Astrocyte of the cerebellum (primary cell): Measurements from ENCODE around the gene SMIM41.

Experiments
- DNase-seq: peaks from one replicate; pipeline ENCODE4 v3.0.0-alpha.2; 2011; ENCODE audit warnings: low read depth
- H3K4me3 ChIP-seq: 2 replicates; pipeline ENCODE4 v1.5.1; 2011; ENCODE audit warnings: mild to moderate bottlenecking, low read depth, low read length, moderate library complexity
- in situ Hi-C: cut with HindIII; loops from 2 replicates; pipeline ENCODE4 v1.10.0; 2017; ENCODE audit warnings: low sequenced_read_pairs
- TF ChIP-seq, protein P1 (sequence below): IDR thresholded peaks from 2 replicates; pipeline ENCODE4 v1.5.1; 2012; ENCODE audit warnings: low read length, low read depth, moderate library complexity, mild to moderate bottlenecking; ENCODE audit errors: missing control alignments

SMIM41 gene

DNA sequence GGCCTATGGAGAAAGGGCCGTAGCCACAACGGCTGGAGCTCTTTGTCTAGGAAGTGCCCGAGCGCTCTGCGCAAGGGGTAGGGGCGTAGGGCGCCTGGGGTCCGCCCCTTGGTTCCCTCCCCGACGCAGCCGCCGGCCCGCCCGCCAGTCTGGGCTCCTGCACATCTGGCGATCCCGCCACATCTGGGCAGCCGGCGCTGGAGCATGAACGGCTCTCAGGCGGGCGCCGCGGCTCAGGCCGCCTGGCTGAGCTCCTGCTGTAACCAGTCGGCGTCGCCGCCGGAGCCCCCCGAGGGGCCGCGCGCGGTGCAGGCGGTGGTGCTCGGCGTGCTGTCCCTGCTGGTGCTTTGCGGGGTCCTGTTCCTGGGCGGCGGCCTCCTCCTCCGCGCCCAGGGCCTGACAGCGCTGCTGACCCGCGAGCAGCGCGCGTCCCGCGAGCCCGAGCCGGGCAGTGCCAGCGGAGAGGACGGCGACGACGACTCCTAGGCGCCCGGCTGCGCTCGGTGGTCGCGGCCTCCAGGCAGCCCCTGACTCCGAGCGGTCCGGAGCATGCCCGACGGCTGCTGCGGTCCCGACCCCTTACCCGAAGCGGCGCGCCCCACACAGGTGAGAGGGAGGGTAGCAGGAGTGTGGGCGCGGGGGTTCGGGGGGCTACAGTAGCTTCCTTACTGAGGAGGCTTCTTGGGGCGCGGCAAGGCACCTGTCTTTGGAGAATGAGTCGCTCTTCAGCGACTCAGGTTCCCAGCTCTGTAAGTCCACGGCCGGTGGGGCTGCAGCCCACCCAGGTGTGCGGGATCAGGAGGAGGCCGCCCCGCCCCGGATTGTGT, at the start of gene SMIM41:
Gene SMIM41 (plus strand): TSS at position 129 of the 827 bp plus-strand sequence. CDS start 76 bp downstream, at position 205.
- no peak for DNase-seq
- no peak within 1 kb of the TSS for H3K4me3 ChIP-seq
- TF ChIP-seq, protein P1, sequence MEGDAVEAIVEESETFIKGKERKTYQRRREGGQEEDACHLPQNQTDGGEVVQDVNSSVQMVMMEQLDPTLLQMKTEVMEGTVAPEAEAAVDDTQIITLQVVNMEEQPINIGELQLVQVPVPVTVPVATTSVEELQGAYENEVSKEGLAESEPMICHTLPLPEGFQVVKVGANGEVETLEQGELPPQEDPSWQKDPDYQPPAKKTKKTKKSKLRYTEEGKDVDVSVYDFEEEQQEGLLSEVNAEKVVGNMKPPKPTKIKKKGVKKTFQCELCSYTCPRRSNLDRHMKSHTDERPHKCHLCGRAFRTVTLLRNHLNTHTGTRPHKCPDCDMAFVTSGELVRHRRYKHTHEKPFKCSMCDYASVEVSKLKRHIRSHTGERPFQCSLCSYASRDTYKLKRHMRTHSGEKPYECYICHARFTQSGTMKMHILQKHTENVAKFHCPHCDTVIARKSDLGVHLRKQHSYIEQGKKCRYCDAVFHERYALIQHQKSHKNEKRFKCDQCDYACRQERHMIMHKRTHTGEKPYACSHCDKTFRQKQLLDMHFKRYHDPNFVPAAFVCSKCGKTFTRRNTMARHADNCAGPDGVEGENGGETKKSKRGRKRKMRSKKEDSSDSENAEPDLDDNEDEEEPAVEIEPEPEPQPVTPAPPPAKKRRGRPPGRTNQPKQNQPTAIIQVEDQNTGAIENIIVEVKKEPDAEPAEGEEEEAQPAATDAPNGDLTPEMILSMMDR: no peak
- in situ Hi-C loops: no loop called here

DNA sequence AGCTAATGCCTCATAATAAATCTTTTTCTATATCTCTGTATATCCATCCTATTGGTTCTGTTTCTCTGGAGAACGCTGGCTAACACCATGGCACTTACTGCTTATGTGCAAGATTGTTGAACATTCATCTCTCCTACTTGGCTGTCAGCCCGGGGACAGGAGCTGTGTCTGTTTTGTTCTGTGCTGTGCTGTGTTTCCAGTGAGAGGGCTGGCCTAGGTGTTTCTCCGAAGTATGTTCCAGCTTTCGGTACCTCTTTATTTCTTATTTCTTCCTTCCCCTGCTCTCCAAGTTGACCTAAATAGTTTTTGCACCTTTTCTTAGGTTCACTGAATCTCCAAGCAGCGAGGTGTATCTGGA, 47.1 kb upstream of the SMIM41 start:
- in situ Hi-C loops: loop anchor here (5.0 kb wide), 1 partner anchor 60 kb away; no protein-coding TSS in a partner anchor
- TF ChIP-seq, protein P1: no peak
- peak overlapping the region; percentile 36 for H3K4me3 ChIP-seq
- peak; percentile 57 for DNase-seq

DNA sequence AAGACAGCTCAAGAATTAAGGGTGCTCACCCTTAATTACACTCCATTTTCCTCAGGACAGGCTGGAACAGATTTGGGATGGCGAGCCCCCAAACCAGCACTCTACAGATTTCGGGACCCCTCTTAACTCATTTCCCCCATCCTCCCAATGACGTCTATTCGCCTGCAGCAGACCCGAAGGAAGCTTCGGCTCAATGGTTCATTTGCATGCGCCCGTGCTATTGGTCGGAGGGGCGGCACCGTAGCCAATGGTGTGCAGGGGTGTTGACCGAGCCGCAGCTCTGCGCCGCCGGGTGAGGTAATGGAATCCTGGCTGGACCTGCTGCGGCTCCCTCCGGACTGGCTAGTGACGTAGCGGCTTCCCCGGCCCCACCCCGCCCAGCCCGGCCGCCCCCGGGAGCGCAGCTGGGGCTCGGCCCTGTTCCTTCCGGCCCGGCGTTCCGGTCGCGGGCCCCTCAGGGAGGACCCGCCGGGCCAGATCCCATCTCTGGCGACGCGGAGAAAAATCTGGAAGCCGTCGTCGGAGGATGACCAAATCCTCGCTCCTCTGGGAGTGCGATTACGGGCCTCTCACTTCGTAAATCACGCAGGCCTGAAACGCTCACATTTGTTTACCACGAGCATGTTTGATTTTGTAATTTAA, 46.6 kb upstream of the SMIM41 start:
- in situ Hi-C loops: loop anchor here (5.0 kb wide), 1 partner anchor 59 kb away; no protein-coding TSS in a partner anchor
- peak; percentile 92 for DNase-seq
- TF ChIP-seq, protein P1: no peak
- H3K4me3 ChIP-seq: peak overlapping the region; percentile 37

DNA sequence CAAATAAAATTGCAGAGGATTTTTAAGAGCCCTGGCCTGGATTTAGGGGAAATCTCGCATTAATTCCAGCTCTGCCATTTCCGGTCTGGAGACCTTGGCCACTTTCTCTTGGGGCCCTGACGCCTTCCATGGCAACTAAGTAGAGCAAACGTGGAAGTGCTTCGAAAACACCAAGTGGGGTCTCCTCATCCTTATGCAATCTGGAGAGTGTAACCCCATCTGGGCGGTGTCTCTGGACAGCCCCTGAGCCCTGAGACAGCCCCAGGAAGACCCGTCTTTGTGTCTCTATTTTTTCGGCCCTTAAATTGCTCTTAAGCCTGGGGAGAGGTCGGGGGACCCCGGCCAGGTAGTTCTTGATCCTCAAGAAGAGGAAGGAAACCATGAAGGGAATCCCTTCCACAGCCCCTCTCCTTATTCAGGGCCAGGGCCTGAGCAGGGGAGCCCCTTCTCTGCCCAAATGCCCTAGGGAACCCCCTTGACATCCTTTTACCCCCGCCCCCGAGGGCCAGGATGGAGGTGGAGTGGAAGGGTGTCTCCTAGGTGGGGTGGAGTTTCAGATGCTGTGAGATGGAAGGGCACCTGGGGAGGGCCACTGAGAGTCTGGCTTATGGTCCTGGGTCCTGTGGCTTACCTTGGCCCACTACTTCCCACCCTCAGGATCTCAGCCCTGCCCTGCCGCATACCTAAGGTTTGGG, 45.9 kb upstream of the SMIM41 start:
- TF ChIP-seq, protein P1: no peak
- peak overlapping the region; percentile 37 for H3K4me3 ChIP-seq
- DNase-seq: no peak
- in situ Hi-C loops: loop anchor here (5.0 kb wide), 1 partner anchor 59 kb away; no protein-coding TSS in a partner anchor

DNA sequence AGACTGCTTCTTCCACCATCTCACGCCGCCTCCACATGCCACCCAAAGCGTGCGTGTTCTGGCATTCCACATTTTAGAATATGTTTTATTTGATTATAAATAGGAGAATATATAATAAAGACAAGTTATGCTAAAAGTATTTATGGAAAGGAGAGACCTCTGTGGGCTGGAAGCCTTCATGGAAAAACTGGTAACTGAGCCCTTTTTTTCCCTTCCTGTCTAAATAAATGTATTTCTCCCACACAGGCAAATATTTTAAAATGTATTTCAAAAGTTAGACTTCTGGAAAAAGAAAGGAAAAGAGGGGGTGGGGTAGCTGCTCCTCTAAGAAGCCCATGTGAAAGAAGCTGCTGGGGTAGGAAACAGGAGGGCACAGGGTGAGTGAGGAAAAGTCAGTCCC, 44.3 kb upstream of the SMIM41 start:
- no peak for DNase-seq
- H3K4me3 ChIP-seq: no peak overlapping the region
- TF ChIP-seq, protein P1: no peak
- in situ Hi-C loops: no loop called here

DNA sequence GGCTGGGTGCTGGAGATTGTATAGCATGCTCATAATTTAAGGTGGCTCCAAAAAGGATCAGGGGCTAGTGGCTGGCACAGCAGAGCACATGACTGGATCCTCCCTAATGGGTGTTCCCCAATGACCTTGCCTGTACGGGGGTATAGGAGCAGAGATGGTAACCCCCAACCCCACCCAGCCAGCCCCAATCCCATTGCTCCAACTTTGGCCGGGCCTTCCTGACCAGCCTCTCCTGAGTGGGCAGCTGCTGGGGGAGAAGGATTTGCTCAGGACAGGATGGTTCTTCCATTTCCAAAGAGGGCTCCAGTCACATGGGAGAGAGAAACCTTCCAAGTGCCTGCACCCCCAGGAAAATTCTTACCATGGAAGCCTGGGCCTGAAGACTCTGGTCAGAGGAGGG, 43.6 kb upstream of the SMIM41 start:
- in situ Hi-C loops: no loop called here
- DNase-seq: no peak
- H3K4me3 ChIP-seq: no peak overlapping the region
- TF ChIP-seq, protein P1: no peak
